ENCODE results near the gene KRTAP3-3.

DNA sequence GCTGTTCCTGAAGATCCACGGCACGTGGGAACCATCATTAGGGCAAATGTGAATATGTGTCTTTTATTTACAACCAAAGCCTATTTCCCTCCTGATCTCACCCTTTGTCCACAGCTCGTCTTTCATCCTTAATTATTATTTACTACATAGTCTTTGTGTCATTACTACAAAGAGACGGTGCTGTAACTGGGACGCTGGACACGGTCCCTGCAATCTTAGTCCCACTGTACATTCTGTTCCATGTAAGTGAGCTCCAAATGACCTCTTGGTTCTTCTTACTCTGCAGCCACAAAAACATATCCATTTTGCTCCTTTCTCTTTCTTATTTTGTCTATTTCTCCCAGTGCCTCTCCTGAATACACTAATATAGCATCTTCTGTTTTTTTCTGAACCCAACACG lies 43.8 kb downstream of the KRTAP3-3 start:
- no peak for TF ChIP-seq POLR2A (IDR thresholded peaks at IDR 0.05; ENCODE audit: low read length)
- TF ChIP-seq GATA1 (IDR thresholded peaks at IDR 0.05; ENCODE audit: low read depth, low read length): no peak

Data from erythroblast (primary cell).